ELF-1 (cell line): ENCODE measurements around the gene DTNBP1.
"Not testable (repeated sequence)": the region's sequence is repeated elsewhere in the genome, so short reads cannot be mapped to it uniquely, and the experiment has no call there.

Experiments
- DNase-seq: peaks from one replicate; pipeline ENCODE4 v3.0.0-alpha.2; 2016; ENCODE audit warnings: low read depth, low spot score

Gene DTNBP1

GRCh38 chr6:15668918-15669317 is 6.1 kb upstream of the DTNBP1 start:
- no peak for DNase-seq

- not testable (repeated sequence) for DNase-seq
Observed at GRCh38 chr6:15666896-15667295, 4.1 kb upstream of the DTNBP1 start.

GRCh38 chr6:15665237-15665636 is 2.4 kb upstream of the DTNBP1 start:
- no peak for DNase-seq

- no peak for DNase-seq
Observed at GRCh38 chr6:15663130-15663871, 473 bp upstream of the DTNBP1 start.

GRCh38 chr6:15661853-15662325 is 939 bp downstream of the DTNBP1 start:
- DNase-seq, result no peak

GRCh38 chr6:15659181-15659580 is 3.6 kb downstream of the DTNBP1 start:
- DNase-seq, result peak; percentile 62

- no peak for DNase-seq
Observed at GRCh38 chr6:15658181-15658744, 4.6 kb downstream of the DTNBP1 start.

GRCh38 chr6:15657290-15657689 is 5.5 kb downstream of the DTNBP1 start:
- DNase-seq, result no peak

GRCh38 chr6:15656145-15656544 is 6.7 kb downstream of the DTNBP1 start:
- no peak for DNase-seq

GRCh38 chr6:15654250-15654649 is 8.6 kb downstream of the DTNBP1 start:
- no peak for DNase-seq

- no peak for DNase-seq
Observed at GRCh38 chr6:15653581-15653980, 9.2 kb downstream of the DTNBP1 start.

GRCh38 chr6:15650004-15650559 is 12.7 kb downstream of the DTNBP1 start:
- DNase-seq, result not testable (repeated sequence)

- DNase-seq, result no peak
Observed at GRCh38 chr6:15644904-15645303, 17.9 kb downstream of the DTNBP1 start.

GRCh38 chr6:15643542-15643941 is 19.3 kb downstream of the DTNBP1 start:
- no peak for DNase-seq

- DNase-seq, result peak; percentile 44
Observed at GRCh38 chr6:15642276-15642675, 20.6 kb downstream of the DTNBP1 start.

GRCh38 chr6:15638373-15638772 is 24.5 kb downstream of the DTNBP1 start:
- no peak for DNase-seq

- no peak for DNase-seq
Observed at GRCh38 chr6:15631432-15631831, 31.4 kb downstream of the DTNBP1 start.

- DNase-seq, result no peak
Observed at GRCh38 chr6:15630202-15630601, 32.6 kb downstream of the DTNBP1 start.

- DNase-seq, result no peak
Observed at GRCh38 chr6:15629487-15629886, 33.3 kb downstream of the DTNBP1 start.

- DNase-seq, result no peak
Observed at GRCh38 chr6:15628499-15629131, 34.2 kb downstream of the DTNBP1 start.

GRCh38 chr6:15627821-15628220 is 35.0 kb downstream of the DTNBP1 start:
- no peak for DNase-seq

- DNase-seq, result no peak
Observed at GRCh38 chr6:15626878-15627674, 35.8 kb downstream of the DTNBP1 start.
